GF-D8 (cell line): Measurements from ENCODE around the gene PALD1.

Experiments used
- DNase-seq: peaks from one replicate; lab custom pipeline; 2025; lab: John Stamatoyannopoulos, UW

The PALD1 gene

GRCh38 chr10:70558295-70558694 lies 79.7 kb downstream of the PALD1 start:
- DNase-seq, result no peak

DNA sequence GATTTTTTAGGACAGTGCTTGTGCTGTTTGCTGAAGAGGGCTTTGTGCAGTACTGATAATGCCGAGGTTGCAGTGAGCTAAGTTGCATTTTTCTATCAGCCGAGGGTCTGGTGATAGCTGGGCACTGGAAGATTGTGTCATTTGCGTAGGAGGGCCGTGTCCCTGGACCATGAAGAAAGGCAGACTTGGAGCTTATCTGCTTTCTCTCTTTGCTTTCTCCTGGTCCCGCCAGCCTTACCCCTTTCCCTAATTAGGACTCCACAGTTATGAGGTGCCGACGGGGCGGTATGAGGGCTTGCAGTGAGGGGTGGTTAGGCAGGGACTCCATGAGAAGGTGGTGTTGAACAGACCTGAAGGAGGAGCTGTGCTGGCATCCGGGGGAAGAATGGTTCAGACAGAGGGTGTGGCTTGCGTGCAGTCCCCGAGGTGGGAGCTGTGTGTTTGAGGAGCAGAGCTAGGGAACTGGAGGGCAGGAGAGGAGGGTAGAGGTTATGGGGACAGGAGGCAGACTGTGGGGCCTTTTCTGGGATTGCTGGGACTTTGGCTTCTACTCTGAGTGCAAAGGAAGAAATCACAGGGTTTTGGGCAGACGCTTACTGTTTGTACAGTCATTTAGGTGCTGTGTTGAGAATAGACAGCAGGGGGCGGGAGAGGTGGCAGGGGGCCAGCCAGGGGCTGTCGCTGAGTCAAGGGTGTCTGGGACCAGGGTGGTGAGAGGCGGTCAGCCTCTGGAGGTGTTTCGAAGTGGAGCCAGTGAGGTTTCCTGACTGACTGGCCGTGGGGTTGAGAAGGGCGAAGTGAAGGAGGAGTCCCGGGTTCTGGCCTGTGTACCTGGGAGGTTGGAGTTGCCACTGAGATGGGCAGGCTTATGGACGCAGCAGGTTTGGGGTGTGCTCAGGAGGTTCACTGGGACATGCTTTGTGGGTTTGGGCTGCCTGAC lies 80.6 kb downstream of the PALD1 start:
- DNase-seq, result no peak

DNA sequence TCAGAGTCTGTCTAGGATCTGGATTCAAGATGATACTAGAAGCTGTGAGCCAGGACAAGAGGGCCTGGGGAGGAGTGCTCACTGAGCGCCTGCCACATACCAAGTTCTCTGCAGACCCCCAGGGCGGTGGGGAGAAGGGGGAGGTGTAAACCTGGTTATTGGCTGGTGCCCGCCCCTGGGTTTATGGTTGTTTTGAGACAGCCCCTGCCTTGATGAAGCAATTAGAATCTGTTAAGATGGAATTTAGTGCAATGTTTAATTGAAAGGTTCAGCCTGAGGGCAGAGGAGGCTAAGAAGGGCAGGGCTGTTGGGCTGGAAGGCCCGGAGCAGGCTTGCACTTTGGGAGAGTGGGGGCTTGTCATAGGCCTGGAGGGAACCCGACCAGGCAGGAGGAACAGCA lies 81.3 kb downstream of the PALD1 start:
- DNase-seq, result no peak

DNA sequence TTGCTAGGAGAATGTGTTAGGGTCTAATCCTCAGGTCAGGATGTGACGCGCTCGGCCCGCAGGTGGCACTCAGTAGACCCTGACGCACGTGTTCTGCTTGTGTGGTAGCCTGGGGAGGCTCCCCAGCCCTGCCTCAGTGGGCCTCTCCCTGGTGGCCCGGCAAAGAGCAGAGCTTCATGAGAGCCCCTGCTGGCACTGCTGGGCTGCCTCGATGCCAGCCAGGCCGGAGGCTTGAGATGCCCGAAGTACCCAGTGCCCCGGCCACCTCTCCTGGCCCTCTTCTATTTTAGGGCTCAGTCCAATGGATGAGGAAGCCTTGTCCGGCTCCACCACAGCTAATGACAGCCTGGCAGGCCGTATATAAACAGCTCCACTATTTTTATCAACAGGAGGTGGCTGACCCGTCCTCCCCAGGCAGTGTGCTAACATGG lies 82.0 kb downstream of the PALD1 start:
- no peak for DNase-seq

- DNase-seq, result peak; percentile 32
Observed at GRCh38 chr10:70561070-70561469, 82.5 kb downstream of the PALD1 start.

GRCh38 chr10:70561558-70561957 lies 83.0 kb downstream of the PALD1 start:
- DNase-seq, result no peak

DNA sequence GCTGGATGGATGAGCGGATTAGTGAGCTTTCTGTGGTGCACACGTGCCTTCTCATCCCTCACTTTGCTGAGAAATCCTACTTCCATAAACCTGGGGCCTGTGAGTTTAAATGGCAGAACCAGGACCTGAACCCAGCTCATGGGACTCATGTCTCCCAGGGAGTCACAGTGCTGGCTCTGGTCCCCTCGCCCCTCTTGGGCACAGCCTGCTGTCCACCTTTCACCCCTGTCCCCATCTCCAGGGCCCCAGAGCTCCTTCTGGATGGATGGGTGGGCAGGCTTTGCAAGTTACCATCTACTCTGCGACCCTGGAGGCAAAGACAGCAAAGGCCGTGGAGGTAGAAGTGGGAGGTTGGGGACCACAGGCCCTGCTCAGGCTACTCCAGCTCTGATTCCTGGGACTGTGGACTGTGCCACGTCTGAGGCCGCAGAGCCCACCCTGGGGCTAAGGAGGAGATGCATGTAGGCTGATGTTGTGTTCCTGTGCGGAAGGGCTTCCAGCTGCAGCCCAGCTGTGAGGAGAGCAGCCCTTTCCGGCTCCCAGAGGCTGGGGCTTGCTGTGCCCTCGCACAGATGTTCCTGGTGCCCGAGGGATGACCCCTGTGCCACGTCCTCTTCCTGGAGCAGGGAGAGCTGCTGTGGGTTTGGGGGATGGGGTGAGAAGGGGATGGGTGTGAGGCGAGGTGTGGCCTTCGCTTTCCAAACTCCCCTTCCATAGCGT lies 83.6 kb downstream of the PALD1 start:
- peak; percentile 58 for DNase-seq

DNA sequence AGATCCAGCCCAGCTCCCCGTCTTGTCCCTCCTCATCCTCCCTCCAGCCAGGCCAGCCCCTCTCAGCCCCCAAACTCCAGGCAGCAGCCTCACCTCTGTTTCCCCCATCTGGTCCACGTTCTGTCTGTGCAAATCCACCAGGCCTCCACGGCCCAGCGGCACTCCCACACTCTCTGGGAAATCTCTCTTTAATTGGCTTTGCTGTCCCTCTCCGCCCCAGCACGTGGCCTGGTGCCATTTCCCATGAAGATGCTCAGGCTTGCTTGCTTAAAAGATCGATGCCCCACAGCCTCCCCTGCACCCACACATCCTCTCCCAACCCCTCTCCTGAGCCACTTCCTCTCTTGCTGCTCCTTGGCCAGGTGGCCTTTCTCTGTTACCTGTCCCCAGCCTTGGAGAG lies 84.7 kb downstream of the PALD1 start:
- no peak for DNase-seq

DNA sequence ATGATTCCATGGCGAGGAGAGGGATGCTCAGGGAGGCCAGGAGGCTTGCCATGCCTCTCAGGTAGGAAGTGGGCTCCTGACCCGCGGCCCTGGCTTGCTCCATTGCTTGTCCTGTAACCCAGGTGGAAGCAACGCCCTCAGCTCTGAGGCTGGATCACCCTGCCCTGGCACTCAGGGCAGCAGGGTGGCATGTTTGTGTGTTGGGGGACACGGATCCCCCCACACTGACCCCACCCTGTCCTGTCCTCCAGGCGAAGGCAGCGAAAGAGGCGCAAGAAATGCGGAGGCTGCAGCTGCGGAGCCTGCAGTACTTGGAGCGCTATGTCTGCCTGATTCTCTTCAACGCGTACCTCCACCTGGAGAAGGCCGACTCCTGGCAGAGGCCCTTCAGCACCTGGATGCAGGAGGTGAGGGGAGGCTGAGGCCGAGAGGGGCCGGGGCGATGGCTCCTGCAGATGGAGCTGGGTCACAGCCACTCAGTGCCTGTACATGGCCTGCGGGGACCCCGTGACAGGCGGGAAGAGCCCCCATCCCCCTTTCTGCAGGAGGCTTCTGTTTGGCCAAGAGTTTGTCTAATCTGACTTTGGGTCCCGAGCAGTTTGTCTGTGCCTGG lies 85.7 kb downstream of the PALD1 start:
- no peak for DNase-seq

GRCh38 chr10:70564901-70565351 lies 86.4 kb downstream of the PALD1 start:
- no peak for DNase-seq

- DNase-seq, result peak; percentile 53
Observed at GRCh38 chr10:70565556-70566514, 87.3 kb downstream of the PALD1 start.

DNA sequence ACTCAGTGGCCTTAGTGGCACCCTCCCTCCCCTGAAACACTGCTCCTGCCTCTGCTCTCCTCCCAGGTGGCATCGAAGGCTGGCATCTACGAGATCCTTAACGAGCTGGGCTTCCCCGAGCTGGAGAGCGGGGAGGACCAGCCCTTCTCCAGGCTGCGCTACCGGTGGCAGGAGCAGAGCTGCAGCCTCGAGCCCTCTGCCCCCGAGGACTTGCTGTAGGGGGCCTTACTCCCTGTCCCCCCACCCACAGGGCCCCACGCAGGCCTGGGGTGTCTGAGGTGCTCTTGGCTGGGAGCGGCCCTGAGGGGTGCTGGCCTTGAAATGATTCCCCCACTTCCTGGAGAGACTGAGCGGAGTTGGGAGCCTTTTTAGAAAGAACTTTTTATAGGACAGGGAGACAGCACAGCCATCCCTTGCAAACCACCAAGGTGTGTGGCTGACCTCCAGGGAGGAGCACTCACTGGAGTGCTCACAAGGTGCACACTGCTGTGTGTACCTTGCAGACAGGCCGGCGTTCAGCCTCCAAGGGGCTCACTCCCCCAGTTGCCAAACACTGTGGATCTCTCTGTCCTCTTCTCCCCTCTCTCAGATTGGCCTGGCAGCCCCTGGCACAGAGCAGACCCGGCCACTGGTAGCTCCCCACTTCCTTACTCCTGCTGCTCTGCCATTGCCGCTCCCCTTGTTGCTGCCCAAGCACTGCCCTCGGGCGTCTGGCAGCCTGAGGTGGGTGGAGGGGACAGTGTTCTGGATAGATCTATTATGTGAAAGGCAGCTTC lies 88.1 kb downstream of the PALD1 start:
- DNase-seq, result no peak

DNA sequence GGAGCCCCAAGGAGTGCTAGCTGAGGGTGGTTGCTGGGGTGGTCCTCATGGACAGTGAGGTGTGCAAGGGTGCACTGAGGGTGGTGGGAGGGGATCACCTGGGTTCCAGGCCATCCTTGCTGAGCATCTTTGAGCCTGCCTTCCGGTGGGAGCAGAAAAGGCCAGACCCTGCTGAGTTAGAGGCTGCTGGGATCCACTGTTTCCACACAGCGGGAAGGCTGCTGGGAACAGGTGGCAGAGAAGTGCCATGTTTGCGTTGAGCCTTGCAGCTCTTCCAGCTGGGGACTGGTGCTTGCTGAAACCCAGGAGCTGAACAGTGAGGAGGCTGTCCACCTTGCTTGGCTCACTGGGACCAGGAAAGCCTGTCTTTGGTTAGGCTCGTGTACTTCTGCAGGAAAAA lies 89.0 kb downstream of the PALD1 start:
- DNase-seq, result no peak

DNA sequence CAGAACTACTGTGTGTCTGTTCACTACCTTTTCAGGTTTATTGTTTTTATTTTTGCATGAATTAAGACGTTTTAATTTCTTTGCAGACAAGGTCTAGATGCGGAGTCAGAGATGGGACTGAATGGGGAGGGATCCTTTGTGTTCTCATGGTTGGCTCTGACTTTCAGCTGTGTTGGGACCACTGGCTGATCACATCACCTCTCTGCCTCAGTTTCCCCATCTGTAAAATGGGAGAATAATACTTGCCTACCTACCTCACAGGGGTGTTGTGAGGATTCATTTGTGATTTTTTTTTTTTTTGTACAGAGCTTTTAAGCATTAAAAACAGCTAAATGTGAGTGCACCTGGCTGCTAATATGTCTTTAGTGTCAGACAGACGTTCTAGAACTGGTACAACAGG lies 89.5 kb downstream of the PALD1 start:
- DNase-seq, result no peak

GRCh38 chr10:70568781-70569495 lies 90.4 kb downstream of the PALD1 start:
- no peak for DNase-seq

DNA sequence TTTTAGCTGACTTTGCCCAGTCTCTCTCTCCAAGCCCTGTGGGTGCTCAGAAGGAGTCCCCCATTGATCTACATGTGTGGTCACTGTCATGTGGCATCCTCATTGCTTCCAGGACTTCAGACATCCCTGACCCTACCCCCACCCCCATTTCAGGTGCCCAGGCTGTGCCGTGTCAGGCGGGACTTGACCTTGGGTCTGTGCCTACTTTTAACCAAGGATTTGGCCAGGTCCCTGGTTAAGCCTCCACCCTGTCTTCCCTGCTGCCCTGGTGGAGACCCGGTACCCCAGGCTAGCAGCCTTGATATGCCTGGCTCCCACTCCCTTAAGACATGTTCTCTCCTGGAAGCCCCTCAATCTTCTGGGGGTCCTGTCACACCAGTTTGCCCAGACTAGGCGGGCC lies 92.7 kb downstream of the PALD1 start:
- DNase-seq, result no peak

- no peak for DNase-seq
Observed at GRCh38 chr10:70571636-70572439, 93.3 kb downstream of the PALD1 start.

DNA sequence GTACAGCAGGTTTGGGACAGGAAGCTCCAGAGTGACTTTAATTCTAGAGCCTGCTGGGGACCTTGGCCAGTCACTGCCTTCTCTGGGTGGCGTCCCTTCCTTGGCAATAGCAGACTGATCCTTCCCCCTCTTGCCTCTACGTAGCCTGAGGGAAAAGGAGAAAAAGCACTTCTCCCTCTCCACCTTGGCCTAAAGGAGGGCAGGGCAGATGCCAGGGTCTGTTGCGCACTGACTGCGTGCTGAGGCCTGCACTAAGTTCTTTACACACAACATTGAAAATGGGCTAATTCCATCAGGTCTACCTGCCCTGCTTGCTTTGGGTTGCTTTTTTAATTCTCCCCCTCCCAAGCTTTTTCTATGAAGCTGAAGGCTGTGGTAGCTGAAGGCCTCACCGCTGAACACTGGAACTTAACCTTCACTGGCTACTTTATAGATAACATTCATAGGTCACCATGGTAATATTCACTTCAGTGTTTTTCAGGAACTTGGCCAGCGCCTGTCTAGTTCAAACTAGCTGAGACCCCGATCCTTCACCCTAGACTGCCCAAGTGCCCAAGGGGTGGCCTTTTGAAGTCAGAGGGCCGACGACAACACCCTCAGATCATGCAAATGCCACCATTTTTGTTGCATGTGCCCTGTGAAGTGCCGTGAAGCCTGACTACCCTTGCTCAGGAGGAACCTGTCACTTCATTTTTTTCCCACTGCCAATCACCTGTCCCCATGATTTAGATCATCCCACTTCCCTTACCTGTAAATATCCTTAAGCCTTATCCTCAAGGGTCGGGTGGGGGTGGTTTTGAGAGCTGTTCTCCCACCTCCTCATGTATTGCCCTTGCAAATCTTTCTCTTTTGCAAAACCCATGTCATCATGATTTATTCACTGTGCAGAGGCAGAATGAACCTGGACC lies 95.3 kb downstream of the PALD1 start:
- no peak for DNase-seq
